GM18951 (cell line): ENCODE data around the gene VSNL1.

ENCODE experiments used
- POLR2A ChIP-seq: IDR thresholded peaks from 4 replicates; pipeline ENCODE4 v1.6.1; 2011; ENCODE audit warnings: mild to moderate bottlenecking; ENCODE audit not compliant: insufficient read length, insufficient read depth; ENCODE audit errors: extremely low read depth
- in situ Hi-C: fragments of 300-500 bp; cut with MboI; formaldehyde crosslinking; loops from one replicate; pipeline ENCODE4 v1.12.0; 2022; ENCODE audit warnings: low sequenced_read_pairs, mixed read lengths, inconsistent platforms; ENCODE audit not compliant: unreplicated experiment

VSNL1 gene

GRCh38 chr2:17533546-17533945 lies 7.0 kb upstream of the VSNL1 start:
- in situ Hi-C loops = no loop called here
- TF ChIP-seq POLR2A = no peak

- TF ChIP-seq POLR2A = no peak
- in situ Hi-C loops = no loop called here
Measured at GRCh38 chr2:17536416-17536815, 4.1 kb upstream of the VSNL1 start.

- no peak for TF ChIP-seq POLR2A
- in situ Hi-C loops = no loop called here
Measured at GRCh38 chr2:17538022-17538843, 2.3 kb upstream of the VSNL1 start.

- TF ChIP-seq POLR2A = no peak
- in situ Hi-C loops = no loop called here
Measured at GRCh38 chr2:17538844-17539554, 1.5 kb upstream of the VSNL1 start.

- no peak for TF ChIP-seq POLR2A
- in situ Hi-C loops = no loop called here
Measured at GRCh38 chr2:17539611-17540092, 844 bp upstream of the VSNL1 start.

GRCh38 chr2:17540813-17541530 lies 476 bp downstream of the VSNL1 start:
- in situ Hi-C loops = no loop called here
- no peak for TF ChIP-seq POLR2A

- in situ Hi-C loops = no loop called here
- TF ChIP-seq POLR2A = no peak
Measured at GRCh38 chr2:17541531-17541950, 1.0 kb downstream of the VSNL1 start.

GRCh38 chr2:17542471-17542870 lies 2.0 kb downstream of the VSNL1 start:
- in situ Hi-C loops = no loop called here

GRCh38 chr2:17543131-17543660 lies 2.7 kb downstream of the VSNL1 start:
- TF ChIP-seq POLR2A = no peak
- in situ Hi-C loops = no loop called here

More at GRCh38 chr2:17542471-17542870, 2.0 kb downstream of the VSNL1 start:
- TF ChIP-seq POLR2A = no peak

GRCh38 chr2:17543848-17544247 lies 3.4 kb downstream of the VSNL1 start:
- TF ChIP-seq POLR2A = no peak
- in situ Hi-C loops = no loop called here

- no peak for TF ChIP-seq POLR2A
- in situ Hi-C loops = no loop called here
Measured at GRCh38 chr2:17544256-17544655, 3.8 kb downstream of the VSNL1 start.

GRCh38 chr2:17545680-17546613 lies 5.5 kb downstream of the VSNL1 start:
- TF ChIP-seq POLR2A = no peak
- in situ Hi-C loops = no loop called here
